HepG2 (cell line): ENCODE data around the gene SFXN1.

Experiments used
- CTCF ChIP-seq: sonication (generic); formaldehyde crosslinking; IDR thresholded peaks from 2 replicates; pipeline ENCODE4 v1.5.0; 2020; ENCODE audit warnings: mild to moderate bottlenecking, missing genetic modification reagents, moderate library complexity
- NCOR1 ChIP-seq: fragments of 200-600 bp; sonication (generic); IDR thresholded peaks from 2 replicates; pipeline ENCODE4 v1.7.0; 2017; ENCODE audit warnings: antibody characterized with exemption, low read length, borderline replicate concordance

DNA sequence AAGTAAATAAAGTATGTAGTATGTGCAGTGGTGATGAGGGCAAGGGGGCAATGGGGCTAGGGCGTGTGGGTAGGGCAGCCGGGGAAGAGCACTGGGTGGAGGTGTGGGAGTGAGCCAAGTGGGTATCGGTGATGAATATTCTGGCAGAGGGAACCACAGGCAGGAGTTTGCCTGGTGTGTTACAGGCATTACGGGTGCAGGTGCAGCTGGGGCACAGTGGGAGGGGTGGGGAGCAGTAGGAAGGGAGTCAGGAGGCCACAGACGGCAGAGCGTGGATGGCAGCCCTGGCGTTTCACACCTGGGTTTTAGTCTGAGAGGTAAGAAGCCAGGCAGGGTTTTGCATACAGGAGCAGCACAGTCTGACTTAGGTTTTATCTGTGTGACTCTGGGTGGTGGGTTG, 35.4 kb downstream of the SFXN1 start:
- TF ChIP-seq CTCF (CRISPR knock-in tag) (no peak), NCOR1 (no peak)
